ENCODE measurements around the gene ANKRD44.

Gene ANKRD44

GRCh38 chr2:197135806-197136205, 174.8 kb downstream of the ANKRD44 start:
- Histone ChIP-seq H3K4me3 (ENCODE audit: severe bottlenecking) (no peak overlapping the region), H3K36me3 (ENCODE audit: low read depth) (no peaks in the 10 kb centered on the region), H3K9me3 (ENCODE audit: severe bottlenecking) (no peaks in the 10 kb centered on the region), H3K27me3 (ENCODE audit: insufficient read depth, poor library complexity, severe bottlenecking) (no peaks in the 10 kb centered on the region), H3K27ac (ENCODE audit: poor library complexity, severe bottlenecking) (no peak overlapping the region), H3K4me1 (ENCODE audit: insufficient read depth, poor library complexity, severe bottlenecking) (peaks cover 6% of the 10 kb centered on the region)
- TF ChIP-seq CTCF (IDR thresholded peaks at IDR 0.05; ENCODE audit: poor library complexity, severe bottlenecking): no peak
- DNase-seq (ENCODE audit: low spot score): no peak
- ATAC-seq (ENCODE audit: low read depth): no peak

DNA sequence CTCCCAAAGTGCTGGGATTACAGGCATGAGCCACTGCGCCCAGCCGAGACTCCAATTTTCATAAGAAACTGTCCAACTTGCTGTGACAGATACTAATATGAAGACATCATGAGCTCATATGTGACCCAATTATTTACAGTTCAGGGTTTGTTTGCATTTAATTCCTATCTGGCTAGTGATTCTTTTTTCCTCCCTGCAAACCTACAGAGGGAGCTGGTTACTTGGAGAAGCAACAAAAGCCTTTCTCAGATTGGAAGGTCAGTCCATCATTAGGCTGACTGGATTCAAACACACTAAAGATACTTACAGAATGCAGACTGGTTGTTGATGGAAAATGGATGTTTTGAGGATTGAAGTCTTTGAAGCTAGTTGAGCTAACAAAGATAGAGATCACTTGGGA, 176.4 kb downstream of the ANKRD44 start:
- ATAC-seq (ENCODE audit: low read depth): no peak
- peaks cover 6% of the 10 kb centered on the region for H3K4me1 ChIP-seq (ENCODE audit: insufficient read depth, poor library complexity, severe bottlenecking)
- H3K9me3 ChIP-seq (ENCODE audit: severe bottlenecking): no peaks in the 10 kb centered on the region

GRCh38 chr2:197131558-197131855, 179.1 kb downstream of the ANKRD44 start:
- H3K27me3 ChIP-seq (ENCODE audit: insufficient read depth, poor library complexity, severe bottlenecking): no peaks in the 10 kb centered on the region
- H3K4me1 ChIP-seq (ENCODE audit: insufficient read depth, poor library complexity, severe bottlenecking): no peaks in the 10 kb centered on the region
- no peaks in the 10 kb centered on the region for H3K9me3 ChIP-seq (ENCODE audit: severe bottlenecking)
- H3K27ac ChIP-seq (ENCODE audit: poor library complexity, severe bottlenecking): no peak overlapping the region
- no peak overlapping the region for H3K4me3 ChIP-seq (ENCODE audit: severe bottlenecking)
- ATAC-seq (ENCODE audit: low read depth) (no peak), DNase-seq (ENCODE audit: low spot score) (no peak)
- no peaks in the 10 kb centered on the region for H3K36me3 ChIP-seq (ENCODE audit: low read depth)
- TF ChIP-seq CTCF (IDR thresholded peaks at IDR 0.05; ENCODE audit: poor library complexity, severe bottlenecking): no peak

More for the DNA sequence above, 176.4 kb downstream of the ANKRD44 start:
- TF ChIP-seq CTCF (IDR thresholded peaks at IDR 0.05; ENCODE audit: poor library complexity, severe bottlenecking): no peak
- DNase-seq (ENCODE audit: low spot score): no peak
- Histone ChIP-seq H3K27ac (ENCODE audit: poor library complexity, severe bottlenecking) (no peak overlapping the region), H3K27me3 (ENCODE audit: insufficient read depth, poor library complexity, severe bottlenecking) (no peaks in the 10 kb centered on the region), H3K4me3 (ENCODE audit: severe bottlenecking) (no peak overlapping the region), H3K36me3 (ENCODE audit: low read depth) (no peaks in the 10 kb centered on the region)

- no peak for DNase-seq (ENCODE audit: low spot score)
- Histone ChIP-seq H3K9me3 (ENCODE audit: severe bottlenecking) (no peaks in the 10 kb centered on the region), H3K4me1 (ENCODE audit: insufficient read depth, poor library complexity, severe bottlenecking) (no peaks in the 10 kb centered on the region), H3K27ac (ENCODE audit: poor library complexity, severe bottlenecking) (no peak overlapping the region), H3K4me3 (ENCODE audit: severe bottlenecking) (no peak overlapping the region), H3K36me3 (ENCODE audit: low read depth) (no peaks in the 10 kb centered on the region), H3K27me3 (ENCODE audit: insufficient read depth, poor library complexity, severe bottlenecking) (no peaks in the 10 kb centered on the region)
- ATAC-seq (ENCODE audit: low read depth): no peak
- TF ChIP-seq CTCF (IDR thresholded peaks at IDR 0.05; ENCODE audit: poor library complexity, severe bottlenecking): no peak
These were observed 180.3 kb downstream of the ANKRD44 start for GRCh38 chr2:197130318-197130717.

- no peaks in the 10 kb centered on the region for H3K4me1 ChIP-seq (ENCODE audit: insufficient read depth, poor library complexity, severe bottlenecking)
- H3K9me3 ChIP-seq (ENCODE audit: severe bottlenecking): no peaks in the 10 kb centered on the region
- DNase-seq (ENCODE audit: low spot score) (no peak), ATAC-seq (ENCODE audit: low read depth) (no peak)
- no peak overlapping the region for H3K4me3 ChIP-seq (ENCODE audit: severe bottlenecking)
- H3K36me3 ChIP-seq (ENCODE audit: low read depth): no peaks in the 10 kb centered on the region
- H3K27me3 ChIP-seq (ENCODE audit: insufficient read depth, poor library complexity, severe bottlenecking): no peaks in the 10 kb centered on the region
- no peak for TF ChIP-seq CTCF (IDR thresholded peaks at IDR 0.05; ENCODE audit: poor library complexity, severe bottlenecking)
- H3K27ac ChIP-seq (ENCODE audit: poor library complexity, severe bottlenecking): no peak overlapping the region
These were observed 181.7 kb downstream of the ANKRD44 start for GRCh38 chr2:197128897-197129296.
